GM21381 (cell line): ENCODE data around the gene ALK.

Source experiments
- ATAC-seq: cut with Tn5 transposase; IDR thresholded peaks from one replicate; pipeline ENCODE4 v1.9.1; 2021; ENCODE audit warnings: mild to moderate bottlenecking, moderate library complexity; ENCODE audit not compliant: unreplicated experiment

The ALK gene

DNA sequence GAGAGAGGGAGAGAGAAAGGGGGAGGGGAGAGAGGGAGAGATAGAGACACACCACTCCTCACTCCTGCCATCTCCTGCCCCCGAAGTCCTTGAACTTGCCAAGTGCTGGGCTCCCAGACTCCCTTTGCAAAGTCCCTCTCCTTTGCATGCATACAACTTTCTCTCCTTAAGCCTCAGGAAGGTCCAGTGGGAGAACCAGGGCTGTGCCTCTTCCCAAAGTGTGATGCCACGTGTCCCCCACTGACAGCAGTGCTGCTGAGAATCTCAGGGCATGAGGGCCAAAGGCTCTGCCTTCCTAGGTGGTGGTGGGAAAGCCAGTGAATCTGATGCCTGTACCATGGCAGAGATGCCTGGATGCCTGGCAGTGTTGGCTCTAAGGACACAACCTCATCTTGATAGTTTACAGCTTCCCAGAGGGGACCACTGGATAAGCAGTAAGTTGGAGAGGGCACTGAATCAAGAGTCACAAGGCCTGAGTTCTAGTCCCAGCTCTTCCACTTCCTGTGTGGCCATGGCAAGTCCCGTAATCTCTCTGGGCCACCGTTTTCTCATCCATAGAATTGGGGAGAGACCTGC lies 702.7 kb downstream of the ALK start:
- no peak for ATAC-seq

DNA sequence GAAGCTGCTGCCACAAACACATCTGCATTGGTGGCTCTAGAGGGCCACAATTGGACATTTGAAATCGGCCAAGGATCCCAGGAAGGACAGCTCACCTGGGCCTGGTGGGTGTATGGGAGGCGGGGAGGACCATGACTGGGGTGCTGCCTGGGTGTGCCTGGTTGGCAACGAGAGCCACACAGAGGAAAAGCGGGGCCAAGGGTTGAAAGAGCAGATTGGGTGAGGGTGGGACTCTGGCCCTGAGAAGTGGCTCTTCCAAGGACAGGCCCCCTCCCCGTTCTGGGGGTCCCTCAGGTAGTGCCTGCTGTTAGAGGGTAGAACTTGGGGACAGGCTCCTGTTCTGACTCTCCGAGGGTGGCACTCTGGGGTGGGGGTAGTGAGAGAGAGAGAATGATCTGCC lies 703.3 kb downstream of the ALK start:
- ATAC-seq: no peak

DNA sequence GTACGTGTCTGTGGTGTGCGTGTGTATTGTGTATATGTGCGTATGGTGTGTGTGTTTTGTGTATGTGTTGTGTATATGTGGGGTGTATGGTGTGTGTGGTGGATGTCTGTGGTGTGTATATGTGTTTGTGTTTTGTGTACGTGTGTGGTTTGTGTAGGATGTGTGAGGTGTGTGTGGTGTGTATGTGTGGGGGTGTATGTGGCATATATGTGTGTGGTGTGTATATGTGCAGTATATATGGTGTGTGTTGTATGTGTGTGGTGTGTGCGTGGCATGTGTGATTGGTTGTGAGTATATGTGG lies 704.8 kb downstream of the ALK start:
- no peak for ATAC-seq

DNA sequence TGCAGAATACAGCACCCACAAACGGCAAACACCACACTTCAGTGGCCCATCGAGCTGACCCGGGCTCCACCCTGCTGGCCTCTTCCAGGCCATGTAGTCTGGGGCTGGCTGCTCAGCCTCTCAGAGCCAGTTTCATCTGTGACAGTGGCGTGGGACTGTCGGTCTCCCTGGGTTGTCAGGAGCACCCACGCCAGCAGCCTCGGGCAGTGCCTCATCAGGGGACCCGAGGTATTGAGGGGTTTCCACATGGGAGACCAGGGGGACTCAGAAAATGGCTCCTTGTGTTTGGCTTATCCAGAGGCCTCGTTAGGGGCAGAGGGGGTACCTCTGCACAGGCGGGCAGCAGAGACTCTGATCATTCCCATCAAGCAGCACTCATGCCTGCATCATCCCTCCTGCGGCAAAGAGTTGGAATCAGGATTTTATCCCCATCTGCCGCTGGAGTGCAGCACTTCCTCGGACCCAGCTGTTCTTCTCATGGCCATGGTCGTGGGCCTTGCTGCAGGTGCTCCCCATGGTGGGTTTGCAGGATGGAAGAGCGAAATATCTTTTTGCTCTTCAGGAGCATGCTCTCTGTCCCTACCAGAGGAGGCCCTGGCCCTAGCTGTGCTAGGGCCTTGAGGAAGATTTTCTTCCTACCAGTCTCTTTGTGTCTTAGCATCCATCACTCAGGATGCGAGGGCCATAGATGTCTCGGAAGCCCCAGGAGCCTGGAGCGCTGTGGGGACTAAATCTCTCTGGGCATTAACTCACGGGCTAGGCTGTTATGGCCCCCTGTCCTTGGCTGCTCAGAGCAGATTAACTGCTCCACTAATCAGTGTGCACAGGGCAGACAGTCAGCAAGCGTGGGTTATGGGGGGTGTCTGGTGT lies 705.4 kb downstream of the ALK start:
- ATAC-seq: no peak

DNA sequence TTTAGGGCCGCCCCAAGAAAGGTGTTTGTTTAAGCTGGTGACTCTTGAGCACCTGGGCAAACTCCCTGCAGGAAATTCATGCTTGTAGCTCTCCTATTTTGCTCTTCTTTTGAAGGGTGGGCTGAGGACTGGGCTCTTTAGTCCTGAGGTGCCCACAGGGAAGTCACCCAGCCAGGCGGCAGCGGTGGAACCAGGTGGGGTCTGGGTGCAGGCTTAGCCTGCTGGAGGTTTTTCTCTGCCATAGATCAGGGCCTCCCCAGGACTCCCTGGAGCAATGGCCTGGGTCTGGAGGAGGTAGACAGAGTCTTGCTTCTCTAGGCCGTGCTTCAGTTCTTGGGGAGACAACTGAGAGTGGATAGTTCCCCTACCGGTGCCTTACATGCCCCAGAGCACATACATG lies 706.3 kb downstream of the ALK start:
- ATAC-seq: no peak

DNA sequence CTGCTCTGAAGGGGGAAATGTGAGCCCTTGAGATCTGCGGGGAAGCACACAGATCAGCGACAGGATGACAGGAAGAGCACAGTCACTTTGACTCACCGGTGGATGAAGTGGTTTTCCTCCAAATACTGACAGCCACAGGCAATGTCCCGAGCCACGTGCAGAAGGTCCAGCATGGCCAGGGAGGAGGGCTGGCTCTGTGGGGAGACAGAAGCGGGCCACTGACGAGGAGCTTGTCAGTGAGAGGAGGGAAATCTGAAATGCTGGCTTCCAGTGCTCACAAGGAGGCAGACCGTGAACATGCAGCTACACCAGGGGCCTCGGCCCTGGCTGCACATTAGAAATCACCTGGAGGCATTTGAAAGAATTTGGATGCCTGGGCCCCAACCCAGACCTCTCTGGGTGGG lies 707.5 kb downstream of the ALK start:
- ATAC-seq: no peak

DNA sequence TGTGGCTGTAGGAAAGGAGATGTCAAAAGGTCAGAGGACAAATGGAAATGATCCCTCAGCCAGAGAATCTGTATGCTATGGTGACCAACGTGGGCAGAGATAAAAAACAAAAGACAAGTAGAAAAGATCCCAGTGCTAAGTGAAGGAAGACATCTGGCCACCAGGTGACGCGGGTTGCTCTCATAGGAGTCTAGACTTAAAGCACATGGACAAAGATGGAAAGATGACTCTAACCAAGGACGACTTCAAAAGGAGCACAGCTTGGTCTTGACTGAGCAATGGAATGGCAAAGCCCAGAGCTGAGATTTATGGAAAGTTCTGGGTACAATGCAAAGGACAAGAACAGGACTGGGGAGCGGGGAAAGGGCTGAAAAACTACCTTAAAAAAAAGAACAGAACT lies 709.4 kb downstream of the ALK start:
- no peak for ATAC-seq

DNA sequence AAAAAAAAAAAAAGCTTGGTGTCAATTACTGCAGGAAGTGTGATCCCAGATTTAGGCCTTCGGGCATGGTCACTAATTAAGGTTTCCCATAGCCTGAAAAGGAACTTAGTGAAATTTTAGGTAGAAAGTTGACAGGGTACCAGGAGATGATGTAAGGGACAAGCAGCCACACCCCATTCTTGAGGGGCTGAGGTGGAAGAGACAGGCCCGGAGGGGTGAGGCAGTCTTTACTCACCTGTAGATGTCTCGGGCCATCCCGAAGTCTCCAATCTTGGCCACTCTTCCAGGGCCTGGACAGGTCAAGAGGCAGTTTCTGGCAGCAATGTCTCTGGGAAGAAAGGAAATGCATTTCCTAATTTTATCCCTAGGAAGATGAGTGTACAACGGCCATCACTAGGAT lies 711.8 kb downstream of the ALK start:
- no peak for ATAC-seq

DNA sequence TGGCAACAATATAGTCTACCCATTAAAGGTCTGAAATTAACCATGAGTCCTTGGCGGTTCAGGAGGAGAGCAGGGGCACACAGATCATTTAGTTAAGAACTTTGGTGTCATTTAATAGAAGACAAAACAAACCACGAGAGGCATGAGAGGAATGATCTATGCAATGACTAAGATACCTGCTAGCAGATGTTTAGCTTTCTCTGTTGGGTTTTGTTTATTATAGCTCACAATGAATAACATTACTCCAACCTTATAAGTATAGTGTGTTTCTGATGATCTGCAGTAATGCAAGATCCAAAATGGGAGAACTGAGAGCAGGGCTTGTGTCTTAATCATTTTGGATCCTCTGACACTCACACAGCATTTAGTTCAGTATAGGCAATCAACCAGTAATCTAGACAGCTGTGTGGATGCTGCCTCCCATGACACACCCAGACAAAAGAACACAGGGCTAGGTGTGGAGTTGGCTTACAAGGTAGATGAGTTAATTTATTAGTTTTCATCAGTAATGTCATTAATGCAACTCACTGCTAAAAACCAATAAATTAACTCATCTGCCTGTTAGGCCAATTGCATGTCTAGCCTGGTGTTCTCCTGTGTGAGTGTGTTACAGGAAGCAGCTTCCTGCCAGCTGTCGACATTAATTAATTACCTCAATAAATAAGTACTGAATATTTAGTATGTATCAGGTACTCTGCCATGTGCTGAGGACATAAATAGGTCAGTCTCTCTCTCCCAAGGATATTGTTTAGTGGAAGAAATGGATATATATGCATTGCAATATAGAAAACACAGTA lies 713.8 kb downstream of the ALK start:
- ATAC-seq: no peak

DNA sequence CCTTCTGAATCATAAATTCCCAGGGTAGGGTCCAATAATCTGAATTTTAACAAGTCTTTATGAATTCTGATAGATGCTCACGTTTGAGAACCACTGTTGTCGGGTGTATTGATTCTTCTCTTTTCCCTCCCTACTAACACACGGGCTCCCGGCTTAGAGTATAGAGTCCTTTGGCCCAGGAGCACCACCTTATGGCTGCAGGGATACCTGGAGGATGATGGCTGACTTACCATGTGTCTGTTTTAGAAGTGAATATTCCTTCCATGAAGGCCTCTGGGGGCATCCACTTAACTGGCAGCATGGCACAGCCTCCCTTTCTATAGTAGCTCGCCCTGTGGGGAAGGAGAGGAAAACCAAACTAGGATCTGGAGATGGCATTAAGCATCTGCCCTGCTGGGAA lies 714.4 kb downstream of the ALK start:
- no peak for ATAC-seq

DNA sequence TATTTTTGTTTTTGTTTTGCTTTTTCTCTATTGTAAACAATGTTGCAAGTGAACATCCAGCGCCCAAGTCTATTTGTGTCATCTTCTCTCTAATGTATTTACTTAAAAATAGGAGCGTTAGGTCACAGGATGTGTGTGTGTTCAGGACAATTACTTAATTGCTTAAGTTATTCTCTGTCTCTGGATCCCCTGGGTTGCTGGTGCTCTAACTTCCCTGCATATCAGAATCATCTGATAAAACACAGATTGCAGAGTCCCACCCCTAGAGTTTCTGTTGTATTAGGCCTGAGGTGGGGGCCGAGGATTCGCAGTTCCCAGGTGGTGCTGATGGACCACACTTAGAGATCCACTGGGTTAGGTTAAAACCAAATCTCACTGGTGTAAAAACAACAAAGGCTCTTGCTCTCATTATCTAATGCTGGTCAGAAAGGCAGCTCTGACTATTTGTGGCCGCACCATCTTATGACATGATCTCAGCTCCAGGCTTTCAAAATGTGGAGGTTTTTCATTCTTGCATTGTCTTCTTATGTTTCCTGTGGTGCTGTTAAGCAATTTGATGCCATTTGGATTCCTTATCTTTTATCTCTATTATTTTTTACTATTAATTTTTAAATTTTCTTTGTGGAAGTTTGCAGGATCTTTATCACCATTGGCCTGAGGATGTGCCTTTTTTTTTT lies 718.4 kb downstream of the ALK start:
- no peak for ATAC-seq

DNA sequence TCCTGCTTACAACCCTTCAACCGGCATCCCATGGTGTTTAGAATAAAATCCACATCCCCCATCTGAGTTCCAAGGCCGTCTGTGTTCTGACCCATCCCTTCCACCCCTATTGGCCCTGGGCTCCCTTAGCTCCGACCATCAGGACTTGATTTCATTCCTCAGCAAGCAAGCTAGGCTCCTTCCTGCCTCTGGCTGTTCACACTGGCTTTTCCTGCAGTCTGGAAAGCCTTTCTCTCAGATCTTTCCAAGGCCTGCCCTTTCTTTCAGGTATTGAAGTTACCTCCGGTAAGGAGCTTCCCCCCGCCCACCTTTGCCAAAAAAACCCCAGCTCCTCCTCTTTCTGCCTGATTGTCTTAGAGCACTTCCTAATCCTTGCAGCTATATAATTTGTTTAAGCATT lies 719.4 kb downstream of the ALK start:
- ATAC-seq: no peak

DNA sequence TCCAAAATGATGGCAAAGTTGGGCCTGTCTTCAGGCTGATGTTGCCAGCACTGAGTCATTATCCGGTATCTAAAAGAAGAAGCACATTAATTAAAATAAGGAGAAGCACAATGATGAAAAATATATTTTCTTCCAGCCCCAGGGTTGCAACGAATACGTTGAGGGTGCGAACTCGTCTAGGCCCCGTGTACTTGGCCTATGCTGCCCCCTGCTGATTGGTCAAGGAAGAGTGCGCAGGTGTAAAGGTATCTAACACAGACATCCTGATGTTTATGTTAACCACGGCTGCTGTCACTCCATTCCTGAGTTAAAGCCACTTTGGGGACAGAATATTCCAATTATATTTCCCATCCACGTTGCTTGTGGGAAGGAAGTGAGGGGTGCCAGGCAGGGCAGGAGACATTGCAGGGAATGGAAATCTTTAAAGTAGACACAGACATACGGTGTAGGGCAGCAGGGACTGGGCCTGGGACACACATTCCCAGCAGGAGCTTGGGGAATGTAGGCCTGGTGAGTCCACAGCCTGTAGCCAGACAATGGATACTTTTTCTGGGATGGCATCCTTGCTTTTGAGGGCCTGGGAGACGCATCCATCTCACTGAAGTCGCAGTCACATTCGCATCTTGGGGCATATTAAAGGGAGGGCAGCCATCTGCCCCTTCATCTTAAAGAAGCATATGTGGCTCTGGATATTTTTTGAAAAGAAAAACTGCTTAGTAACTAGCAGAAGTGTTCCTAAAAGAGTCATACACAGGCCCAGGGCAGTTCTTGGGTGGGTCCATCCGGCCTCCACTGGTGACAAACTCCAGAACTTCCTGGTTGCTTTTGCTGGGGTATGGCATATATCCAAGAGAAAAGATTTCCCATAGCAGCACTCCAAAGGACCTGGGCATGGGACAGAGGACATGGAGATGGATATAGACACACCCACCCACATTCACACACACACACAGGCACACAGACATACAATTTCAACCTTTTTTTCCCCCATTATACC lies 724.3 kb downstream of the ALK start:
- ATAC-seq: no peak

DNA sequence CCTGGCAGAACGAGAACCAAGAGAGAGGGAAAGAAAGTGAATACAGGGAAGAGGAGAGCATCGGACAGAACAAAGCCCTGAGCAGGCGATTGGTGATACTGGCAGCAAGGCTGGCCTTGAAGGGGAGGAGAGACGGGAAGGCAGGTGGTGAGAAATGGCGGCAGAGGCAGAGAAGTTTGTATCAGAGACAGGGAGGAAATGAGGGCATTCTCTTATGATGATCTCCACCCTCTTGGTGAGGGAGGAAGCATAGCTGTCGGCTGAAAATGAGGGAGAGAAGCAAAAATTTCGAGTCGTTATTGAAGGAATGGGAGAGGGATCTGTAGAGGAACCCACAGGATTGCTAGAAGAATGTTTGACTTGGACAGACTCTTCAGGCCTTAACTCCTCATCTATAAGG lies 725.6 kb downstream of the ALK start:
- no peak for ATAC-seq

DNA sequence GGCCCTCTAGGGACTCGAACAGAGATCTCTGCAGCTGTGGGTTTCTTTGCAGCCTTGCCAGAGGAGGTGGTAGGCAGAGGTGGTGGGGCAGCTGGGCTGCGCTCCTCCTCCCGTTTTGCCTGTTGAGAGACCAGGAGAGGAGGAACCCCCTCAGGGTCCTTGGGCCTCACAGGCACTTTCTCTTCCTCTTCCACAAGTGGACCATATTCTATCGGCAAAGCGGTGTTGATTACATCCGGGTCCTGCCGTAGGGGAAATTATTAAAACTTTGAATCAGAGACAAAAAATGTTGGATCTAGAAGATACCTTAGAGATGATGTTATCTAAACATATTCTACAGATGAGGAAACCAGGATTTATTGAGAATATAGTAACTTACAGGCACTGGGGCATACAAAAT lies 727.7 kb downstream of the ALK start:
- no peak for ATAC-seq

DNA sequence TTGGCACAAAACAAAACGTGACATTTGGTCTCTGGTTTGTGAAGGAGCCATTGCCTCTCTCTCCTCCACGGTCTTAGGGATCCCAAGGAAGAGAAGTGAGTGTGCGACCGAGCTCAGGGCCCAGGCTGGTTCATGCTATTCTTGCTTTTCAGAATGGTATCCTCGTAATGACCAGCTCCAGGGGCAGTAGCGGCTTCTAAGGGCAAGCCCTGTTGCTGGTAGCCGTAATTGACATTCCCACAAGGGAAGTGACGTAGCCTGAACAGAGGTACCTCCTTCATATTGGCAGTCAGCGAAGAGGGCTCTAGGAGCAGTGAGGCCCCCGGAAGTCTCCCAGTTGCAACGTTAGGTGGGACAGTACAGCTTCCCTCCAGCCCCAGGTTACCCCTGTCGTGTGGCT lies 728.3 kb downstream of the ALK start:
- ATAC-seq: no peak

DNA sequence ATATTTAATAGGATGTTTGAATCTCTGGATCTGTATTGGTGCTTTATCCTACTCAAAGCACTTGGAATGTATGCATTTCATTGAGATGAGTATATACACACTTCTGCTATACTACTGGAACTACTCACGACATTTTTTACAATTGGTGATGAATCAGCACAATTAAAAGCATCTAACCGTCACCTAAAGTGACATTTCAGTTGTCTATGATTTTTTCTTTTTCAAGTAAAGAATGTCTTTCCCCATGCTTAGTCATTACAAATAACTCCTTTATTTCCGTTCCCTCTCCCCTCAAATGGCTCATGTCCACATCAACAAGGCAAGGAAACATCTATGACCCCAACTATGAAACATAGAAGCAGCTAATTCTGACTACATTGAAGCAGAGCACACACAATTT lies 728.9 kb downstream of the ALK start:
- no peak for ATAC-seq

DNA sequence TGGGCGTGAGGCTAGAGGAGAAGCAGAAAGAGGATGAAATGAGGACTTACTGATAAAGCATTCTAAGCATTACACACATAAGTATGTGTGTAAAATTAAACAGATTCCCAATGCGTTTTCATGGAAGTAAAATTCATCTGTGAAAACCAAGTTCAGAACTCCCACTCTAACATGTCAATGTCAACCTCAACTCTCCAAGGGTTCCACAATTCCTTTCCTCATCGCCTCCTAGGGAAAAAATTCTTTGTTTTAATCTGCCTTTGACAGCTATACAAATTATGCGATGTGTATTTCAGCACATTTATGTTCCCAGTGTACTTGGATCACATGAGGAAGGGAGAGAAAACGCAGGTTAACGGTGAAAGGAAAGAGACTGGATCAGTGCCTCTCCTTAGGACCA lies 729.6 kb downstream of the ALK start:
- no peak for ATAC-seq

DNA sequence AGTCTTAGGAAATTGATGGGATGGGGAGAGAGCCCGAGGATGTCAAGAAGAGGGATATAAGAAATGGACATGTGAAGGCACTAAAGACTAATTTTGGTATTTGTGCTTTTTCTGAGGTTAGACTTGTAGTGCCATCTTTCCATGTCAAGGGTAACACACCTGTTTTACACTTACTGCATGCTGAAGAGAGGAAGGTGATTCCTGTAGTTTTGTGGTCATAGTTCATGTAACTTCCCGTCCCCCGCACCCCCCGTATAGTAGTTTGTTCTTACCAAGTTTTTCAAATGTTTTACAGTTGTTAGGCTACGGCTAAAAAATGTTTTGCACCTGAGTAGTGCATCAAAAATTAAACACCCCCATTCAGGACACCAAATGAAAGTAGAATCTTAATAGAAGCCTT lies 732.3 kb downstream of the ALK start:
- no peak for ATAC-seq

DNA sequence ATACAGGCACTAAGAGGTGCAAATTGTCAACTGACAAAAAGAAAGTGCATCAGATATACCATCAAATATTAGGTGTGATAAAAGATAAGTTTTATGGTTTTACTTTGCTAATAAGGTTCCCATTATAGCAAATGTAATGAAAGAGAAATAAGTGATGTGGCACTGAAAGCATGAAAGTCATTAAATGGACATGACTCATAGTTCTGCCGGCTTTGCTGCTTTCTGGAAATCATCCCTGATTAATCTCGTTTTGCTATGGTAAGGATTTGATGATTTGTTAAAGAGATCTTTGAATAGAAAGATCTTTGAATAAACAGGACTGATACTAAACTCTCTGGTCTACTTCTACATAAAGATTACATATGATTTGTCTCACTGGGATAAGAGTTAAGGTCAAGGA lies 733.5 kb downstream of the ALK start:
- ATAC-seq: no peak
